Tibial nerve (tissue), 4 donors: ENCODE measurements around the gene THRAP3.

ENCODE experiments used
- CTCF ChIP-seq, 5 experiments: fragments of 200-600 bp in 3 of 5; fragments of 450-650 bp in 2 of 5; sonication (generic) in 3 of 5; IDR thresholded peaks; one replicate each; pipeline ENCODE4 v1.5.1; 2016 to 2019; ENCODE audit warnings: antibody characterized with exemption in 5 of 5, mild to moderate bottlenecking in 3 of 5, moderate library complexity in 2 of 5
- EP300 ChIP-seq, 2 donors: sonication (generic); formaldehyde crosslinking; IDR thresholded peaks; one replicate each; pipeline ENCODE4 v1.6.1; 2017; ENCODE audit warnings: antibody characterized with exemption in 2 of 2, mild to moderate bottlenecking in 1 of 2
- POLR2A ChIP-seq, 2 donors: fragments of 450-650 bp; IDR thresholded peaks; one replicate each; pipeline ENCODE4 v1.6.1; 2017; ENCODE audit warnings: antibody characterized with exemption in 2 of 2, mild to moderate bottlenecking in 2 of 2, moderate library complexity in 2 of 2

- TF ChIP-seq CTCF (IDR thresholded peaks at IDR 0.05): no peak
- TF ChIP-seq EP300 (IDR thresholded peaks at IDR 0.05): no peak
- no peak for TF ChIP-seq POLR2A (IDR thresholded peaks at IDR 0.05)
Measured at GRCh38 chr1:36206323-36206858, 17.9 kb upstream of the THRAP3 start.
